GM12873 (cell line): ENCODE results near the gene CNTNAP4.

ENCODE experiments used
- TF ChIP-seq, protein P1 (sequence below): IDR thresholded peaks from 2 replicates; pipeline ENCODE4 v1.5.1; 2012; ENCODE audit warnings: low read depth, mild to moderate bottlenecking, moderate library complexity, low read length, control low read depth; ENCODE audit not compliant: insufficient read depth; ENCODE audit errors: missing control alignments

CNTNAP4 gene

DNA sequence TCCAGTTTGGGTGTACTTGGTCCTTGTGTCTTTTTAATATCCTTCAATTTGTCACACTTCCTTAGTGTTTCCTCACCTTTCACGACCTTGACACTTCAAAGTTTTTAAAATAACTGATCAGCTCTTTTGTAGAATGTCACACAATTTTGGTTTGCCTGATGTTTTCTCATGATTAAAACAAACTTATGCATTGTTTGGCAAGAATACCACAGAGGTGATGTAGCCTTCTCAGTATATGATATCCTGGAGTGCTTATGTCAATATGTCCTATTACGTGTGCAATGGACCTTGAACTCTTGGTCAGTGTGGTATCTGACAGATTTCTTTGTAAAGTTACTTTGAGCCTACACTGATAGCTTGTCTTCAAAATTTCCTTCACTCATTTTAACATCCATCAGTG is 297.4 kb downstream of the CNTNAP4 start:
- TF ChIP-seq, protein P1, sequence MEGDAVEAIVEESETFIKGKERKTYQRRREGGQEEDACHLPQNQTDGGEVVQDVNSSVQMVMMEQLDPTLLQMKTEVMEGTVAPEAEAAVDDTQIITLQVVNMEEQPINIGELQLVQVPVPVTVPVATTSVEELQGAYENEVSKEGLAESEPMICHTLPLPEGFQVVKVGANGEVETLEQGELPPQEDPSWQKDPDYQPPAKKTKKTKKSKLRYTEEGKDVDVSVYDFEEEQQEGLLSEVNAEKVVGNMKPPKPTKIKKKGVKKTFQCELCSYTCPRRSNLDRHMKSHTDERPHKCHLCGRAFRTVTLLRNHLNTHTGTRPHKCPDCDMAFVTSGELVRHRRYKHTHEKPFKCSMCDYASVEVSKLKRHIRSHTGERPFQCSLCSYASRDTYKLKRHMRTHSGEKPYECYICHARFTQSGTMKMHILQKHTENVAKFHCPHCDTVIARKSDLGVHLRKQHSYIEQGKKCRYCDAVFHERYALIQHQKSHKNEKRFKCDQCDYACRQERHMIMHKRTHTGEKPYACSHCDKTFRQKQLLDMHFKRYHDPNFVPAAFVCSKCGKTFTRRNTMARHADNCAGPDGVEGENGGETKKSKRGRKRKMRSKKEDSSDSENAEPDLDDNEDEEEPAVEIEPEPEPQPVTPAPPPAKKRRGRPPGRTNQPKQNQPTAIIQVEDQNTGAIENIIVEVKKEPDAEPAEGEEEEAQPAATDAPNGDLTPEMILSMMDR = no peak

- TF ChIP-seq, protein P1 = no peak
Measured at GRCh38 chr16:76576526-76576925, 299.3 kb downstream of the CNTNAP4 start.

DNA sequence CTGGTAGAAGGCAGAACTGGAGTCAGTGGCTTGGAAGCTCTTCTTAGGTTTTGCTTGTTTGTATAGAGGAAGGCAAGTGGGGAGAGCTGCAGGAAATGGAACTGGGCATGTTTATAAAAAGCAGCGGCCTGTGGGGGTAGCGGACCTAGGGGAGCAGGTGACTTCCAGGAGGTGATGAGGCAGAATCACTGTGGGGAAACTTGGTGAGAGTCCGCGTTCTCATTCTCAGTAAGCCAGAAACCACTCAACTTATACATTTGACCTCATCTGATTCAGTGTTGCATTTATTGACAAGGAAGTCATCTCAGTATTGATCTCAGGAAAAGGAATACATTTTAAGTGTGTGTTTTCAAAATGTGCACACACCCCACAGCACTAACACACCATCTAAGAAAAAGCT is 299.8 kb downstream of the CNTNAP4 start:
- TF ChIP-seq, protein P1 = no peak

- TF ChIP-seq, protein P1 = no peak
Measured at GRCh38 chr16:76579277-76579922, 302.2 kb downstream of the CNTNAP4 start.

DNA sequence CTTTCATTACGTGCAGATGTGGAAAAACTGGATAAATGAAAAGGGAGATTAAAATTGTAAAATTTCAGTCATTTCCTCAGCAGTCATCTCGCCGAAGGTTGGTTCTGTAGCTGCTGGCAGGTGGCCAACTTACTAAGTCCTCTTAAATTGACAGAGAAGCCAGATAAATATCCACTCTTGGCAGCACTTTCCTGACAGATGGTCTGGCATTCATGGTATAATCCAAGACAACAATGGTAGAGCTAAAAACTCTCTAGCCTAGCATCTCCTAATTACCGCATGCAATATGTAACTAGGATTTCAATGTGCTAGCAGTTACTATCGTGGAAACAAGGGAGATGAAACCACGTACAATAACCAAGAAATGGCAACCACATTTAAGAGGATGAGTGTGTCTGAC is 306.3 kb downstream of the CNTNAP4 start:
- TF ChIP-seq, protein P1 = no peak

DNA sequence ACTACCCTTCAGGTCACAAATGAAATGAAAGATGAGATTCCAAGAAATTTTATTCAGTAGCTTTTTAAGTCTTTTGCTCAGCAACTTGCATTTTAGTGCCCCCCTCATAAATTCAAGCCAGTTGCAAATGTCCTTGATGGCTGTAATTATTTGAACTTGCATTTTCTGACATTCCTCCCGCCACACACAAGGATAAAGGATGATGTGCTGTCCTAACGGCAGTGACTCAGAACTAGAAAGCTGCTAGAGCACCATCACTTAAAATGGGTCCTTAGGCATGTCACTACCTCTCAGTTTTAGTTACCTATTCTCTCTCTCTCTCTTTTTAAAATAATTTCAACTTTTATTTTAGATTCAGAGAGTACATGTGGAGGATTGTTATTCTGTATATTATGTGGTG is 306.7 kb downstream of the CNTNAP4 start:
- TF ChIP-seq, protein P1 = no peak

DNA sequence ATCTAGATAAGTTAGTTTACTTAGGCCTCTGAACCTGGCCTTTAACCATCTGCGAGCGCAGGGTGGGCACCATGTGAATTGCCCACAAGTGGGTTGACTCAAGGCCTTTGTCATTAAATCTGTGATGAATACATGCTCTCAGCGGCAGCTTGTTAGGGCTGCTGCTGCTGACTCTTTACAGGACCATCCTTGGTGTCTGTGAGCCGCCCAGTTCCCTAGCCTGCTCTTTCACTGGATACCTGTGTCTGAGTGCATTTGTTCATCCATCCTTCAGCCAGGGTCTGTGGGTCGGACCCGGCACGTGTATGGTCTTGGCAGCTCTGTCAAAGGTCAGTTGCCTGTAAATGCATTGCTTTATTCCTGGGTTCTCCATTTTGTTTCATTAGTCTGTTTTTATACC is 321.3 kb downstream of the CNTNAP4 start:
- TF ChIP-seq, protein P1 = no peak
